MCF 10A (cell line): ENCODE data around the gene DNAH3. TPM values are rescaled to one million over a fixed set of nuclear protein-coding genes. Genes with fewer than 3 reads are reported as not detected.
"Not testable (repeated sequence)": the region's sequence is repeated elsewhere in the genome, so short reads cannot be mapped to it uniquely, and the experiment has no call there.

Source experiments
- BruUV-seq: library from RNA; stranded (reverse); fragments of 400-500 nt; replicated peaks from 2 replicates; lab custom pipeline; 2021; lab: Mats Ljungman, UMichigan
- CTCF ChIA-PET: fragments of 300-600 bp; sonication (Branson Sonifier 250); formaldehyde crosslinking; extraction: SDS; loops from one replicate; lab custom pipeline; 2021; ENCODE audit warnings: antibody characterized with exemption, inconsistent platforms; lab: Yijun Ruan, JAX
- POLR2A ChIA-PET: fragments of 300-600, 350-650 bp; sonication (Branson Sonifier 250); formaldehyde crosslinking; extraction: SDS; loops from one replicate; lab custom pipeline; 2020; ENCODE audit warnings: antibody characterized with exemption, inconsistent platforms; lab: Yijun Ruan, JAX
- DNase-seq: peaks from one replicate; pipeline ENCODE4 v3.0.0-alpha.2; 2018; ENCODE audit not compliant: unreplicated experiment
- H3K27ac Mint-ChIP-seq: one replicate; pipeline ENCODE4 v1.8.0; 2022; ENCODE audit warnings: mild to moderate bottlenecking, low read depth, mixed read lengths; ENCODE audit not compliant: unreplicated experiment
- H3K27me3 Mint-ChIP-seq: one replicate; pipeline ENCODE4 v1.8.0; 2022; ENCODE audit warnings: mixed read lengths; ENCODE audit not compliant: insufficient read depth, unreplicated experiment
- H3K36me3 Mint-ChIP-seq: one replicate; pipeline ENCODE4 v1.8.0; 2022; ENCODE audit warnings: mild to moderate bottlenecking, moderate library complexity, mixed read lengths; ENCODE audit not compliant: insufficient read depth, unreplicated experiment
- H3K4me1 Mint-ChIP-seq: one replicate; pipeline ENCODE4 v1.8.0; 2022; ENCODE audit warnings: mixed read lengths; ENCODE audit not compliant: insufficient read depth, unreplicated experiment
- H3K4me3 Mint-ChIP-seq: one replicate; pipeline ENCODE4 v1.8.0; 2022; ENCODE audit warnings: mild to moderate bottlenecking, moderate library complexity, mixed read lengths; ENCODE audit not compliant: unreplicated experiment
- H3K9me3 Mint-ChIP-seq: one replicate; pipeline ENCODE4 v1.8.0; 2022; ENCODE audit warnings: mixed read lengths; ENCODE audit not compliant: unreplicated experiment
- intact Hi-C: fragments of 100-400 bp; cut with micrococcal nuclease; formaldehyde crosslinking; loops from 2 replicates; pipeline ENCODE4 v1.14.1; 2022
- total RNA-seq: library from RNA; stranded (reverse); gene quantifications from 2 replicates; pipeline ENCODE4 v1.2.3, GENCODE V29; 2022
- TF ChIP-seq, protein P1 (sequence below): fragments of 200-600 bp; IDR thresholded peaks from one replicate; pipeline ENCODE4 v1.8.0; 2022; ENCODE audit warnings: antibody characterized with exemption, mild to moderate bottlenecking; ENCODE audit not compliant: unreplicated experiment

Gene DNAH3
- total RNA-seq, 1 experiment from 2014 or later: not detected

DNA sequence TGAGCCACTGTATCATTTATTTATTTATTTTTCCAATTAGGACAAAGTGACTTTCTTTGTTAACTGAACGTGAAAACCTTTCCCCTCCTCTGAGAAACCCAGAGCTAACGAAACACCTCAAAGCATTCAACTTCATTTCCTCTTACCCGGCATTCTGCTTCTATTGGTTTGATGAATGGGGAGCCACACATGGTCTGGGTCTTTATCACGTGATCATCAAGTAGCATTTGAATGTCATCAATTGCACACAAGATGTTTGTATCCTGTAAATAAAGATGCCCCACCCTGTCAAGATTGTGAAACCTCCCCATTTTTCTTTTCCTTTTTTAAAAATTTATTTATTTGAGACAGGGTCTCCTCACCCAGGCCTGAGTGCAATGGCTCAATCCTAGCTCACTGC is 80.1 kb downstream of the DNAH3 start:
- H3K36me3 Mint-ChIP-seq: no peaks in the 10 kb centered on the region
- ChIA-PET CTCF (interaction anchor here (1.0 to 1.7 kb wide), 2 partner anchors 10 to 12 kb away, joined by 3 to 6 read pairs; no protein-coding TSS in a partner anchor), POLR2A (no interaction called here)
- peaks cover 6% of the 10 kb centered on the region for H3K4me1 Mint-ChIP-seq
- no TSS peak for BruUV-seq
- no peaks in the 10 kb centered on the region for H3K27me3 Mint-ChIP-seq
- intact Hi-C loops: no loop called here
- H3K9me3 Mint-ChIP-seq: no peaks in the 10 kb centered on the region
- no peak for DNase-seq
- TF ChIP-seq, protein P1, sequence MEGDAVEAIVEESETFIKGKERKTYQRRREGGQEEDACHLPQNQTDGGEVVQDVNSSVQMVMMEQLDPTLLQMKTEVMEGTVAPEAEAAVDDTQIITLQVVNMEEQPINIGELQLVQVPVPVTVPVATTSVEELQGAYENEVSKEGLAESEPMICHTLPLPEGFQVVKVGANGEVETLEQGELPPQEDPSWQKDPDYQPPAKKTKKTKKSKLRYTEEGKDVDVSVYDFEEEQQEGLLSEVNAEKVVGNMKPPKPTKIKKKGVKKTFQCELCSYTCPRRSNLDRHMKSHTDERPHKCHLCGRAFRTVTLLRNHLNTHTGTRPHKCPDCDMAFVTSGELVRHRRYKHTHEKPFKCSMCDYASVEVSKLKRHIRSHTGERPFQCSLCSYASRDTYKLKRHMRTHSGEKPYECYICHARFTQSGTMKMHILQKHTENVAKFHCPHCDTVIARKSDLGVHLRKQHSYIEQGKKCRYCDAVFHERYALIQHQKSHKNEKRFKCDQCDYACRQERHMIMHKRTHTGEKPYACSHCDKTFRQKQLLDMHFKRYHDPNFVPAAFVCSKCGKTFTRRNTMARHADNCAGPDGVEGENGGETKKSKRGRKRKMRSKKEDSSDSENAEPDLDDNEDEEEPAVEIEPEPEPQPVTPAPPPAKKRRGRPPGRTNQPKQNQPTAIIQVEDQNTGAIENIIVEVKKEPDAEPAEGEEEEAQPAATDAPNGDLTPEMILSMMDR: no peak
- H3K27ac Mint-ChIP-seq: no peak overlapping the region
- no peak overlapping the region for H3K4me3 Mint-ChIP-seq

DNA sequence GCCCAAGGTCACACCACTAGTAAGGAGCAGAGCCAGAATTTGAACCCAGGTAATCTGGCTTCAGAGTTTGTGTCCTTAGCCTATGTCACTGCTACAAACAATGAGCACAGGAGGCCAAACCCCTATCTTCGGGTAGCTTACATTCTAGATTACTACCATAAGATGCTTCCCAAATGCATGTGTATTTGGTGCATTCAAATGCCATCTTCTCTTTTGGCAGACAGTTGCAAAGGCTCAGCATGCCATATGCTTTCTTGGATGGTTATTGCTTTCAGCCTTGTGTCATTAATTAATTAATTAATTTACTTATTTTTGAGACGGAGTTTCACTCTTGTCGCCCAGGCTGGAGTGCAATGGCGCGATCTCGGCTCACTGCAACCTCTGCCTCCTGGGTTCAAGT is 80.7 kb downstream of the DNAH3 start:
- intact Hi-C loops: no loop called here
- H3K9me3 Mint-ChIP-seq: no peaks in the 10 kb centered on the region
- H3K36me3 Mint-ChIP-seq: no peaks in the 10 kb centered on the region
- TF ChIP-seq, protein P1: no peak
- no peak for DNase-seq
- POLR2A ChIA-PET: no interaction called here
- no TSS peak for BruUV-seq
- CTCF ChIA-PET: interaction anchor here (1.5 to 1.7 kb wide), 2 partner anchors 11 to 220 kb away, joined by 3 to 6 read pairs; no protein-coding TSS in a partner anchor
- peaks cover 6% of the 10 kb centered on the region for H3K4me1 Mint-ChIP-seq
- no peak overlapping the region for H3K27ac Mint-ChIP-seq
- H3K4me3 Mint-ChIP-seq: no peak overlapping the region
- no peaks in the 10 kb centered on the region for H3K27me3 Mint-ChIP-seq

DNA sequence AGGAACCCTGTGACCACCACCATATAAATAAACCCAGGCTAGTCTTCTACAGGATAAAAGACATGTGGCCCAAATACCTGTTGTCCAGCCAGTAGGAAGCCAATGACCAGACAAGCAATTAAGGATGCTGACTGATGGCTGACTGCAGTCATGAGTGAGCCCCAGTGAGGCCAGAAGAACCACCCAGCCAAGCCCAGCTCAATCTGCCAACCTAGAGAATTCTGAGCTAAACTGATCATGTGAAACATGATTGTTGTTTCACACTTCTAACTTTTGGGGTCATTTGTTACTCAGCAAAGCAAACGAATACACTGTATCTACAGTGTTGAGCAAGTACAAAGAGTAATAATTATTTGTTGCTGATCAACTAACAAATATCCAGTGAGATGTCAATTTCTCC is 86.4 kb downstream of the DNAH3 start:
- H3K4me3 Mint-ChIP-seq: no peak overlapping the region
- ChIA-PET CTCF (no interaction called here), POLR2A (no interaction called here)
- no TSS peak for BruUV-seq
- TF ChIP-seq, protein P1: no peak
- no peaks in the 10 kb centered on the region for H3K27me3 Mint-ChIP-seq
- H3K36me3 Mint-ChIP-seq: no peaks in the 10 kb centered on the region
- H3K27ac Mint-ChIP-seq: no peak overlapping the region
- no peak for DNase-seq
- intact Hi-C loops: no loop called here
- no peaks in the 10 kb centered on the region for H3K9me3 Mint-ChIP-seq
- H3K4me1 Mint-ChIP-seq: no peaks in the 10 kb centered on the region

DNA sequence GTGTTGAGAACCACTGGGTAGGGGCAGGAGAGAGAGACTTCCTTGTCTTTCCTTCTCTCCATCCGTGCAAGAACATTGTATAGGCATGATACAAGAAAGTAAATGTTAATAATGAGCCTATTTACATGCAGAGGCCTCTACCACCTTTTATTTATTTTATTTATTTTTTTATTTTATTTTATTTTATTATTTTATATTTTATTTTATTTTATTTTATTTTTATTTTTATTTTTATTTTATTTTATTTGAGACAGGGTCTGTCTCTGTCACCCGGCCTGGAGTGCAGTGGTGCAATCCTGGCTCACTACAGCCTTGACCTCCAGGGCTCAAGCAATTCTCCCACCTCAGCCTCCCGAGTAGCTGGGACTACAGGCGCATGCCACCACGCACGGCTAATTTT is 87.3 kb downstream of the DNAH3 start:
- intact Hi-C loops, H3K36me3 Mint-ChIP-seq, H3K4me3 Mint-ChIP-seq, POLR2A ChIA-PET, H3K4me1 Mint-ChIP-seq, H3K27ac Mint-ChIP-seq, BruUV-seq, H3K9me3 Mint-ChIP-seq, DNase-seq, H3K27me3 Mint-ChIP-seq, CTCF ChIA-PET: not testable (repeated sequence)
